ENCODE measurements around the gene IER3.

GRCh38 chr6:30742316-30743098 is 1.8 kb downstream of the IER3 start, which contains the start of gene FLOT1:
- TF ChIP-seq CTCF (IDR thresholded peaks at IDR 0.05; ENCODE audit: low read length) (no peak), EZH2phosphoT487 (IDR thresholded peaks at IDR 0.05; ENCODE audit: low read length) (no peak), EZH2 (optimal IDR thresholded peaks at IDR 0.05; ENCODE audit: low read depth, low read length) (no peak)
